GM21381 (cell line): Measurements from ENCODE around the gene SLC18A3.

ENCODE experiments used
- ATAC-seq: cut with Tn5 transposase; IDR thresholded peaks from one replicate; pipeline ENCODE4 v1.9.1; 2021; ENCODE audit warnings: mild to moderate bottlenecking, moderate library complexity; ENCODE audit not compliant: unreplicated experiment

SLC18A3 gene

DNA sequence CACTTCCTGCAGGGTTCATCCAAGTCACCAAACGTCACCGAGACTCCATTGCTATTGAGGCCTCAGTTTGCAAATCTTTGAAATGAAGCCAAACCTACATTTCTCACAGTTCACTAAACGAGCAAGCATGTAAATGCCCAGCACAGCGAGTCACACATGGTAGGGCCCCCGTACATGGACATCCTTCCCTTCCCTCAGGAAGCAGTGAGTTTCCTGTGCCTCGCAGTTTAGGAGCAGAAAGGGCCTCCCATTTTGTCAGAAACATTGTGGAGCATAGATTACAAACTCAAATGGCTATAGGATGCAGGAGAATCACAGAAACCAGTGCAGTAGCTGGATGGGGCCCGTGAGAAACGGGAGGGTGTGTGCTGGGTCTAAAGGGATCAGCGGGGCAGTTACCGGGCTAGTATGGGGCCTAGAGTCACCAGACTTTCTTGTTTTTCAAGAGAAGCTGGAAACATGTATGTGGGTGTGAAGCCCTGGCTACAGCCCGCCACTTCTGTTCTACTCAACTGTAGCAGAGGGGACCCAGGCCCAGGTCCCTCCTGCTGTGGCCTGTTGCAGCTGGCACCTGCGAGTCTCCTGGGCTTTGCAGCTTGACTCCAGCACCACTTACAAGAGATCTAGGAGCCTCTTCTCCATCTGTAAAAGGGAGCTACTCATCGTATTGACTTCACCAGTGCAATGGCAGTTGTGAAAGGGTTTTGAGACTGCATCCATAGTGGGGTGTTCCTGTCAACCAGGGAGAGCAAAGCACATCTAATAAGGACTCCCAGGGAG is 14.2 kb upstream of the SLC18A3 start:
- ATAC-seq, result no peak

DNA sequence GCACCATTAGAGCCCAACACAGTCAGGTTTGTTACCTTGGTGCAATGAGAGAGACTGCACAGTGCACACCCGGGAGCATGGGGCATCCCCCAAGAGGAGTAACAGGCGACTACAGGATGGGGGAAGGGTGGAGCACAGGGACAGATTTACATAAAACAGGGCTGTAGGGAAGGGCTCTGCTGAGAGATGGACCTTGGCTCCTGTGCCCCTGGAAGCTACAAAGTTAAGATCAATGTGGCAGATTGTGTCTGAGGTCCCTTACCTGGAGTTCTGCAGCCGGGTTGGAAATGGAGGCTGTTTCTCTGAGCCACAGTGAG is 13.7 kb upstream of the SLC18A3 start:
- ATAC-seq, result no peak

DNA sequence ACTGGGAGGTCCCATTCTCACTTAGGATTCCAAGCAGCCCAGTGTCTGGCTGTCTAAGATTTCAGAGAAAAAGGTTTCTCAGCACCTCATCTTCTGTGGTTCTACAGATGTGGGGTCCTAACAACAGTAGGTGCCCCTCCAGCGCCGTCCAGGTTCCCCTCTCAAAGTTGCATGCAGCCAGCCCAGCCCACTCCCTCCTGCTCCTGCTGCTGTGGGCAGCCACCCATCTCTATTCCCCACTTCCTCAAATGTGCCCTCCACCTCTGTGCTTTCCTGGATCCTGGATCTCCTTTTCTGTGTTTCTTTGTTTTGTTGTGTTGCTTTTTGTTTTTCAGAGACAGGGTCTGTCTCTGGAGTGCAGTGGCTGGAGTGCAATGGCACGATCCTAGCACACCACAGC is 13.3 kb upstream of the SLC18A3 start:
- ATAC-seq, result no peak

DNA sequence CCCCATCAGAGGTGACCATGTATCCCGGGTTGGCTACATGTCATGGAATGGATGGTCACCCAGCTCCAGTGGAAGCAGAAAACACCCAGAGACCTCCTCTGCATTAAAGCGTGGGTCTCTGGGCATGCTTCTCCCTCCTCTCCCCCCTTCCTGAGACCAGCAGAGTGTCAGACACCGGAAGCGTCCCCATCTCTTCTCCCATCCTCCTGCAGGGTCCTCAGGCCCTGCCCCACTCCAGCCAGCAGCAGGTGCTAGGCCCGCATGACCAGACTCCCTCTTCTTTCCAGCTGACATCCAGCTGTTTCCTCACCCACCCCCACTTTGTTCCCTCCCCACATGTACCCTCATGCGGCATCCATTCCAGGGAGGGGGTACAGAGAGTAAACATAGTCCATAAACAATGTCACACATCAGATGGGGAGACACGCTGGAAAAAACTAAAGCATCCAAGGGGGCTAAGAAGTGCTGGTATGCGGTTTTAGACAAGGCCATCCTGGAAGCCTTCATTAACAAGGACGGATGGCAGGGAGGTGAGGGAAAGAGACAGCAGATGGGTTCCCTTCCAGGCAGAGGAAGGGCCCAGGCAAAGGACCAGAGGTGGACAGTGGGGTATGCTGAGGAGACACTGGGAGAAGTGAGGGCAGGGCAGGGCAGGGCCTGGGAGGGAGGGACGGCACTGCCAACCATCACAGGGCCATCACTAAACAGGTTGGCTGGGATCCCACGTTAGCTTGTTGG is 12.5 kb upstream of the SLC18A3 start:
- no peak for ATAC-seq

DNA sequence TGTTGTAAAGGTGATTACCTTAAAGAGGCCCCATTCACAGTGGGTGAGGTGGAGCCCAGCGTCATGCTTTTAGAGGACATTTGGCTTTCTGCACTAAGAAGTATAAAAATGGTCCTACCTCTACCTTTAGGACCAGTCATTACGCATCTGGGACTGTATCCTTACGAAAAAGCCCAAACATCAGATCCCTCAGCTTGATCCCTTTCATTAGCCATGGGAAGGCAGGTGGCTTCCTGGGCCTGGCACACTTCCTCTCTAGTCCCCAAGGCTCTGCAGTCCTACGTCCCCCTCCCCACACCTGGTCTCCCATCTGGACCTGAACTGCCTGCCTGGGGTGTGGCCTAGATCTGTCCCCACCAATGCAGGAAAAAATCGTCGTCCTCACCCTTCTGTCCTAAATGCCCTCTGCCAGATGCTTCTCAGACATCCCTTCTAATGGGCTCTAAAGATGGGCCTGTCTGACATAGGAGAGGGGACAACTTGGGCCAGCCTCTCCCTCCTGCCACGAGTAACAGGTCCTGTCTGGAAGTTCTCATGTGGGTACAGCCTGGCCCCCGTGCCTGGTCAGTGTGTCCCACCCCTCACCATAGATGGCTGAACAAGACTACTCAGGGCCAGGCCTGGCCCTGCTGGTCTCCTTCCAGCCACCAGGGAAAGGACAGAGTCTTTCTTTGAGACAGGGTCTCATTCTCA is 11.8 kb upstream of the SLC18A3 start:
- no peak for ATAC-seq

DNA sequence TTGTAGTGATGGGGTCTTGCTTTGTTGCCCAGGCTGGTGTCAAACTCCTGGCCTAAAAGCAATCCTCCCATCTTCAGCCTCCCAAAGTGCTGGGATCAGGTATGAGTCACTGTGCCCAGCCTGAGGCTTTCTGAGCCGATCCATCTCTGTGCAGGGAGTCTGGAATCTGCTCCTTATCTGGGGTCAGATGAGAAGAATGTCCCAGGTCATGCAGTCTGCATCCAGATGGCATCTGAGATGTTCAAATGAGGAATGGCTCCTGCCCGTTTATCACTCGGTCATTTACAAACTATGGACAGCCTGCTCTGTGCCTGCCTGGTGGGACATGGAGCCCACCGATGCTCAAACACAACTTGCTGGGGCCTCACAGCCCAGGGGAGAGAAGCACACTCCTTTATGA is 11.1 kb upstream of the SLC18A3 start:
- no peak for ATAC-seq

DNA sequence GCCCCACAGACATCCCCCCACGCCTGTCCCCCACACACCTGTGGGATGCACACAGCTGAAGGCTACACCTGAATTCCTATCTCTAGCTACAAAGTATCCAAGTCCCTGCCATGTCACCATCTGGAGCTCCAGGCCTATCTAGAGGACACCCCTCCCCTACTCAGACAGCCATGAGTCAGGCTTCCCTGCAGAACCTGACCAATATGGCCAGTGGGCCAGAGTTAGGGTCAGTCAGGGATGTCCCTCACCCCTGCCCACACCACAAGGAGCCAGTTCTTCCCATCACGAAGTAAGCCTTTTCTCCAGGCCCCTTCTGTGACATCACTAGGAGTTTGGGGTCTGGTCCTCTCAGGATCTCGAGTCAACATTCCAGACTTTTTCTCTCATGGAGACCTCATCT is 10.6 kb upstream of the SLC18A3 start:
- no peak for ATAC-seq

DNA sequence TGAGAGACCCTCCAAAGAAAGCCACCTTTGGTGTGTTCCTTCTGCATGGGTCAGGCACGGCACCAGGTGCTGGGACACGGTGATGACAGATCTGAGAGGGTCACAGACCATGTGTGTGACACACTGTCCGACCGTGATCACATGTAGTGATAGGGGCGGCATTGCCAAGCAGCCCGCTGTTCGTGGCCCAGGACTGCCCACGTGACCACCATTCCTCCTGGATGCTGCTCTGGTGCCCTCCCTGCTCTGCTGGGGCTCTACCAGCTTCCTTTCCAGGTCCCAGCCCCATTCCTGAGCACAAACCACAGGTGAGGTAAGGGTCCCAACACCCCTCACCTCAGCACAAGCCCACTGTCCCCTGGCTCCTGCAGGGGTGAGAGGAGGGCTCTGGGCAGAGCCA is 10.1 kb upstream of the SLC18A3 start:
- no peak for ATAC-seq

DNA sequence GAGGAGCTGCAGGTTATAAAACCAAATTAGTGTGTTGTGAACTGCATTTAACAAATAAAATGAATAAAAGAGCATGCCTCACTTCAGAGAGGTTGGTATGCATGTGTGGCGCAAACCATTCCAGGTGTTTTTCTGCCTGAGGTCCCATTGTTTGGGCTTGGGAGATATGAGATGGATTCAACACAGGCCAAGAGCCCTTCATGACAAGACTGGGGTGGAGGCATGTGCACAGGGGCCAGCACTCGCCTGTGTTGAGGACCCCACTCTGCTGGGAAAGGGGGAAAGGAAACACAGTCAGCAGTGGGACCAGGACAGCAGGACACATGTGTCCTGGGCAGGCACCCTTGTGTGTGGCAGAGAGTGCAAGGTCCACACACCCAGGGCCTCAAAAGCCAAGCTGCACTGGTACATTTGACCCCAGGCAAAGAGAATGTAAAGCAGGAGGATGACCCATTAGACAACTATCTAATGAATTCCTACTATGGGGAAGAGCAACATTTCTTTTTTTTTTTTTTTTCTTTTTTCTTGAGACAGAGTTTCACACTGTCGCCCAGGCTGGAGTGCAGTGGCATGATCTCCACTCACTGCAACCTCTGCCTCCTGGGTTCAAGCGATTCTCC is 9.2 kb upstream of the SLC18A3 start:
- no peak for ATAC-seq

DNA sequence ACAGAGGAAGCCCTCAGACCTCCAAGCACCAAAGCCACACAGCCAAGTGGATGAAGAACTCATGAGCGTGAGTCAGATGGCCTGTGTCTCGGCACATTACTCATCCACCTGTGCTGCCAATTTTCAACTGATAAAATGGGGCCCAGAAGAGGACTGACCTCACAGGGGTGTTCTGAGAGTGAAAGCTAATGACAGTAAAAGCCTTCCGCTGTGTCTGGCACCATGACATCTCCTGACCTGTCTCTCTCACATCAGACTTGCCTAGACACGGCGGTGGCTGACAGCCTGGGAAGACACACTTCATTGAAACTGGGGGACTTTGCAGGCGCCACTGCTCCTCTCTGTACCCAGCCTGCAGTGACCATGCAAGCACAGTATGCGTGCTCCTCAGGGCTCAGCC is 8.3 kb upstream of the SLC18A3 start:
- ATAC-seq, result no peak

DNA sequence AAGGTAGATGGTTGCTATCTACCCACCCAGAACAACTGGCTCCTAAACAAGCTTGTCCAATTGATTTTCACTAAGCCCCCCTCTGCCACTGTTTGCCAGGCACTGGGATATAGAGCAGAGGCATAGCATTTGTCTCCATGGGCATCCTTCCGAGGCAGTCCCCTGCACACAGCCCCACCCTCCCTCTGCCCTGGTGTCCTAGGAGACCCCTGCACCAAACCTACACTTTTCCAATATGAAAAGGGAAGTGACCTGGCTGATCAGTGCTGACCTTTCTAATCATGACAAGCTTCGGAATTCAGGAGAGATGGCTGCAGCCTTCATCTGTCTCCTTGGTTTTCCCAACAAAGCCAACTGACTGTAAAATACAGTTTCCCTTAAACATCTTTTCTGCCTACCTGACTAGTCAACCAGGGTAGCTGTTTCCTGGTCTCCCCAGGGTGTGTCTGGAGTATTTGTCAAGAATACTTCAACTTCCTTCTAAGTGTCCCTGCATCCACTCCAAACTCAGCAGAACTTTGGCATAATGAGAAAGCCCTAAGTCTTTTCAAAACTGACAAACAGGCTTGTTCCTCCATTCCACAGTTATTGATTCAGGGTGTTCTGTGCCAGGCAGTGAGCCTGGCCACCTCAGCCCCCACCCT is 7.6 kb upstream of the SLC18A3 start:
- no peak for ATAC-seq

DNA sequence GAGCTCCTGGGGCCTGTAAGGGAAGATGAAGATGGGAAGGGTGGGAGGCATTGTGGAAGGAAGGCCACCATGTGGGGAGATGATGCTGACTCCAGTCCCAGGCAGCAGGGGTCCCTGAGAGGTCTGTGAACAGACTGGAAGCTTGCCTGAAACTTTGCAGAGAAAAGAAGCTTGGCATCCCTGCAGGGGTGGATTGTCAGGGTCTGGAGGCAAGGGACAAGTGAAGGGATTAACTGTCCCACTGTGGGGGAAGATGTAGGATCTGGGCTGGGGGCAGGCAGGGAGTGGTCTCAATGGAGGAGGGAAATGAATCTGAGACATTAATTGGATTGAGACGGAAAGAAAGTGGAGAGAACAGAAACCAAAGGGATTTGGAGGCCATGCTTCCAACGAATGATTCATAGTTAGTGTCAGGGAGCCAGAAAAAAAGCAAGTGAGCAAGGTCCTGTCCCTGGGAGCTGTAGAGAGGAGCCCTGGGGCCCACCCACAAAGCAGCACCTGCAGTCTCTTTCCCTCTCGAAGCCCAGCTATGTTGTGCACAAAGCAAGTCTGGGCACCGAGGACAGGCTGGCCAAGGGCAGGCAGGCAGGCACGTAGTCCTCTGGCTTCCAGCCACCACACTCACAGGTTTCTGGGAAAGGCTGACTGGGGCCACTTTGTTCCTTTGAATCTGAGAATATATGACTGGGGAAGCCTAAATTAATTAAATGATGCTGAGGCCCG is 4.7 kb upstream of the SLC18A3 start:
- ATAC-seq, result no peak

DNA sequence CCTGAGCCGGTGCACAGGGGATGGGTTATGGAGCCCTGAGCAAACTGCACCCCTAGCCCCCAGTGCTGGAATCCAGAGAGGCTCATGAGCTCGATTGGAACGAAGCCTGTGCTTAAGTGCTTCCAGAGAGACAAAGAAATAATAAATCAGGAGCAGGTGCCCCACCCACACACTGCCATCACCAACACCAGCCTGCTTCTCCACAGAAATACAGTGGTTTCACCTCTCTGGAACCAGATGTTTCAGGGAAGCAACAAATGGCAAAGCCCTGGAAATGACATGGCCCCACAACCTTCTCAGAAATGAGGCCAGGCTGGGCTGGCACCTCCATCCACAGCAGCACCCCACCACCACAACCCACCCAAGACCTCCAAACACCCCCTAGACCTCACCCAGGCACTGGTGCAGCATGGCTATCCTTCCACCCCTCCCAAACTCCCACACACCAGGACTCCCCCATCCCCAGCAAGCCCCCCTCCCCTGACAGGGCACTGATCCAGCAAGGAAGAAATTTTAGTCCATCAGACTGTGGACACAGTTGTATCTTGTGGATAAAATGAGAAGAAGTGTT is 4.1 kb upstream of the SLC18A3 start:
- ATAC-seq, result no peak

DNA sequence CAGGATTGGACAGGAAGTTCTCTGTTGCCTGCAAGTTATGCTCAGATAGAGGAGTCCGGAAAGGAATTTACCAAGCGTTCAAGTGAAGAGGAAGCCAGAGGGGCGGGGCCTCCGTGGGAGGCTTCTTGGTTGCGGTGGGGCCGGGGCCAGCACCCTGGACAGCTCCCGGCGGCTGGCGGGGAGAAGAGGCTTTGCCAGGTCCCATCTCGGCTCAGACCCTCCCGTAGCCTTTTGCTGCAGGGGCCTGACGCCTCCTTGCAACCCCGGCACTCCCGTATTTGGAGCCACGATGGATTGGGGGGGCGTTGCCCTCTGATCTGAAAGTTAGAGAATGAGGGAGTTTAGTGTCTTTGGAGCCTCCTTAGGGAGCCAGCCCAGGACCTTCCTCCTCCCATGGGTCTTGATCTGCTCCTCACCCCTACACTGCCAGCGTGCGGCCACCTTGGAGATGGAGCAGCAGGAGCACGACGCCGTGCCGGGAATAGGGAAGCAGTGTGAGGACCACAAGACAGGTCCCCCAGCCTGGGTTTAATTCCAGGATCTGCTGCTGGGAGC is 3.1 kb upstream of the SLC18A3 start:
- peak; percentile 84 for ATAC-seq

DNA sequence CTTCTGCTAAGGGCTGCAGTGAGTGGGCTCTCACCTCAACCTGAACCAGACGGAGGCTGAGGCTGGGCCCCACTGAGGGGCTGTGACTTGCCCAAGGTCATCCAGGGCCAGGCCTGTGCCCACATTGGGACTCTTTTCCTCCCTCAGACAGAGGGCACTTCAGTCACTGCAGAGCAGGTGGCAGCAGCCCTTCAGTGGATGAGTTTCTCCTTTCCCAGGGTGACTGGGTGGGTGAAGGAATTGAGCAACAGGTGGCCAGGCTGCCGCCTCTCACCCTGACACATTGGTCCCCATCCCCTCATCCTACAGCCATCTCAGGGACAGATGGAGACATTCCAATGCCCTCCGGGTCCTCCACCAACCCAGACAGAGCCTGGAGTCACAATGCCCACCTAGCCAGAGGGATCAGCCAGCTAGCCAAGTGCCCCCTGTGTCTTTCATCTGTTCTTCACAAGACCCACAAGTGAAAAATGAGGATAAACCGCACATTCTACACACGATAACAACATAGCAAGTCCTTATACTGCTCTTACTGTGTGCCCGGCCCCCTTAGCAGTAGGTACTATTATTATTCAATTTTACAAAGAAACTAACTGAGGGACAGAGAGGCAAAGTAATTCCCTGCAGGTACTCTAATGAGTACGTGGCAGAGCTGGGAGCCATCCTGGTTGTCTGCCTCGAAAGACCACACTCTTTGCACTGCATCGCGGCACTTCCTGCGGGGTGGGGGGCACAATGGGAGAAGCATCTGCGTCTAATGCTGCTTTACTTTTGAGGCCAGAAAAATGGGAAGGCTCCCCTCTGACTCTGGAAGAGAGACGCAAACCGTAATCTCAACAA is 1.7 kb upstream of the SLC18A3 start:
- no peak for ATAC-seq

DNA sequence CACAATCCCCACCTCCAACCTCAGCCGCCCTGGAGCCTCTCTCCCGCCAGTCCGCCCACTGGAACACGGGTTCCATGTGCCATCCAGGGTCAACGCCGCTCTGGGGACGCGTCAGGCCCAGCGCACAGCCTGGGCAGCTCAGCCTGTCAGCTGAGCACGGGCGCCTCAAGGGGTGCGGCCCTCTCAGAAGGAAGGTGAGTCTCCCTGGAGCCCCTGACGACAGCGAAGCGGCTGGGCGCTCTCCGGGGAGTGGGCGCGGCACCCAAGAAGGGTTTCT is 1.2 kb upstream of the SLC18A3 start:
- no peak for ATAC-seq

DNA sequence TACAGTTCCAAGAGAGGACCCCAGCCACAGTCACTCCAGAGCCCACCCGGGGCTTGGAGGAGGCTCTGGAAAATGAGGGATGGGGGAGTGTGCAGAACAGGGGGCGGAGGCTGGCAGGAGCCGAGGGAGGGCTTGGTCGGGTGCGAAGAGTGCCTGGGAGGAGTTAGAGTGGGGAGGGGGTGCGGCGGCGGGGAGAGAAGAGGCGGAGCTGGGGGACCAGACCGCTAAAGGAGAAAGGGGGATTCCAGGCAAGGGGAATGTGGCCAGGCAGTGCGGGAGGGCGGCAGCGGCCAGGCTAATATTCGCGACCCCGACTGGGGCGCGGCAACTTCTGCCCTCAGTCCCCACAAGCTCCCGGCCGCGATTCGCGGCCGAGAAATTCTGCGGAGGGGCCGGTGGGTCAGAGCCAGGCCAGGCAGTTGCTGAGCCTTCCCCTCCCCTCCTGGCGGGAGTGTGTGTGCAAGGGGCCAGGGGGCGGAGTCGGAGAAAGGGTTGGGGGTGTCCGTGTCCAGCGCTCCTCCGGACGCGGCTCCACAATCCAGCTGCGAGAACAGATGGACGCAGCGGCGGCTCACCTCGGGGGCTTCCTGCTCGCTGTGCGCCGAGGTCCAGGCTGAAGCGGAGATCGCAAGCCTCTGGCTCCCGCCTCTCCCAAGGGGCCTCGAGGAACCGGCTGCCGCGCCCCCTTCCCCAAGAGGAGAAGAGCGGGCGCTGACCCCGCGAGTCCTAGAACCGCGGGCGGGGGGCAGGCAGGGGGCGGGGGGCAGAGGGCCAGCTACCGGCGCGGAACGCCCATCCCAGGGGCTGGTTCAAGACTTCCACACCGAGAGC is 612 bp upstream of the SLC18A3 start:
- no peak for ATAC-seq

DNA sequence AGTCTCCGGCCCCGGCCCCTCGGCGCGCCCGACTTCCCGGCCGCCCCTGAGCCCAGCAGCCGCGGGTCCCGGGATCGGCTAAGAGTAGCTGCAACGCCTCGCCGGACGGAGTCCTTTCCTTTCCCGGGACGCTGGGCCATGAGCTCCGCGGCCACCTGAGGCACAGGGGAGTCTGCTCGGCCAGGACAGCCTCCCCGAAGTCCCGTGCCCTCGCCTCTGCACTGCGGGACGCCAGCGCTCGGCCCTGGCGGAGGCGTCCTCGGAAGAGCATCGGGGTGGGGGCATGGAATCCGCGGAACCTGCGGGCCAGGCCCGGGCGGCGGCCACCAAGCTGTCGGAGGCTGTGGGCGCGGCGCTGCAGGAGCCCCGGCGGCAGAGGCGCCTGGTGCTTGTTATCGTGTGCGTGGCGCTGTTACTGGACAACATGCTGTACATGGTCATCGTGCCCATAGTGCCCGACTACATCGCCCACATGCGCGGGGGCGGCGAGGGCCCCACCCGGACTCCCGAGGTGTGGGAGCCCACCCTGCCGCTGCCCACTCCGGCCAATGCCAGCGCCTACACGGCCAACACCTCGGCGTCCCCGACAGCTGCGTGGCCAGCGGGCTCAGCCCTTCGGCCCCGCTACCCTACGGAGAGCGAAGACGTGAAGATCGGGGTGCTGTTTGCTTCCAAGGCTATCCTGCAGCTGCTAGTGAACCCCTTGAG is 502 bp downstream of the SLC18A3 start:
- no peak for ATAC-seq
